WTC11 (cell line): ENCODE measurements around the gene TNFRSF11A. TPM values are rescaled to one million over a fixed set of nuclear protein-coding genes. Genes with fewer than 3 reads are reported as not detected.

Experiments
- ATAC-seq: fragments of 200-7000 bp; cut with Tn5 transposase; 2 replicates; pipeline ENCODE4 v1.10.0; 2021; ENCODE audit warnings: mild to moderate bottlenecking, moderate library complexity
- CTCF ChIA-PET: fragments of 300-600 bp; sonication (Branson Sonifier 250); formaldehyde crosslinking; loops from one replicate; lab custom pipeline; 2021; ENCODE audit warnings: antibody characterized with exemption; lab: Charles Lee
- POLR2A ChIA-PET: fragments of 350-600 bp; sonication (Branson Sonifier 250); formaldehyde crosslinking; loops from one replicate; lab custom pipeline; 2021; ENCODE audit warnings: antibody characterized with exemption; lab: Charles Lee
- DNase-seq: peaks from one replicate; pipeline ENCODE4 v3.0.0; 2021; ENCODE audit warnings: low spot score
- H3K27ac Mint-ChIP-seq: 2 replicates; pipeline ENCODE4 v1.8.0; 2021; ENCODE audit warnings: mixed read lengths
- H3K27me3 Mint-ChIP-seq: 2 replicates; pipeline ENCODE4 v1.8.0; 2021; ENCODE audit warnings: low read depth, mild to moderate bottlenecking, moderate library complexity, mixed read lengths
- H3K36me3 Mint-ChIP-seq: 2 replicates; pipeline ENCODE4 v1.8.0; 2021; ENCODE audit warnings: mixed read lengths
- H3K4me1 Mint-ChIP-seq: 2 replicates; pipeline ENCODE4 v1.8.0; 2022; ENCODE audit warnings: mixed read lengths
- H3K4me3 Mint-ChIP-seq: 2 replicates; pipeline ENCODE4 v1.8.0; 2021; ENCODE audit warnings: mild to moderate bottlenecking, moderate library complexity, mixed read lengths
- H3K9me3 Mint-ChIP-seq: 2 replicates; pipeline ENCODE4 v1.8.0; 2021; ENCODE audit warnings: mixed read lengths
- CBFB ChIP-seq: sonication (generic); formaldehyde crosslinking; IDR thresholded peaks from 2 replicates; pipeline ENCODE4 v1.8.1; 2022; ENCODE audit warnings: mild to moderate bottlenecking, low read depth, missing genetic modification reagents
- CREB1 ChIP-seq: sonication (generic); formaldehyde crosslinking; IDR thresholded peaks from 2 replicates; pipeline ENCODE4 v1.8.0; 2023; ENCODE audit warnings: mild to moderate bottlenecking, missing genetic modification reagents
- GABPB1 ChIP-seq: sonication (generic); formaldehyde crosslinking; IDR thresholded peaks from 2 replicates; pipeline ENCODE4 v1.8.1; 2023; ENCODE audit warnings: mild to moderate bottlenecking, missing genetic modification reagents
- GRHL2 ChIP-seq: fragments of 250-450 bp; sonication (Bioruptor Pico); IDR thresholded peaks from 2 replicates; pipeline ENCODE4 v1.8.0; 2022; ENCODE audit warnings: mild to moderate bottlenecking, moderate library complexity; ENCODE audit not compliant: insufficient replicate concordance, severe bottlenecking
- IRF2 ChIP-seq: sonication (generic); formaldehyde crosslinking; IDR thresholded peaks from 2 replicates; pipeline ENCODE4 v1.8.0; 2022; ENCODE audit warnings: low read depth, missing genetic modification reagents, borderline replicate concordance
- SP1 ChIP-seq: sonication (generic); formaldehyde crosslinking; conservative IDR thresholded peaks from 2 replicates; pipeline ENCODE4 v1.8.1; 2022; ENCODE audit warnings: missing genetic modification reagents
- TP53 ChIP-seq: sonication (generic); formaldehyde crosslinking; IDR thresholded peaks from 2 replicates; pipeline ENCODE4 v1.8.1; 2023; ENCODE audit warnings: mild to moderate bottlenecking, missing genetic modification reagents
- ZNF138 ChIP-seq: sonication (generic); formaldehyde crosslinking; conservative IDR thresholded peaks from 2 replicates; pipeline ENCODE4 v1.8.1; 2022; ENCODE audit warnings: mild to moderate bottlenecking, moderate library complexity, missing genetic modification reagents
- ZNF423 ChIP-seq: fragments of 250-450 bp; sonication (Bioruptor Pico); IDR thresholded peaks from 2 replicates; pipeline ENCODE4 v2.1.2; 2022; ENCODE audit warnings: mild to moderate bottlenecking, moderate library complexity
- total RNA-seq: library from RNA; stranded (reverse); gene quantifications from 3 replicates; pipeline ENCODE4 v1.2.3, GENCODE V29; 2021
- TF ChIP-seq, protein P1 (sequence below): fragments of 250-450 bp; sonication (Bioruptor Pico); IDR thresholded peaks from 2 replicates; pipeline ENCODE4 v1.8.0; 2021; ENCODE audit warnings: mild to moderate bottlenecking
- TF ChIP-seq, protein P2 (sequence below): sonication (generic); formaldehyde crosslinking; IDR thresholded peaks from 2 replicates; pipeline ENCODE4 v1.8.1; 2023; ENCODE audit warnings: mild to moderate bottlenecking, missing genetic modification reagents, borderline replicate concordance
- TF ChIP-seq, protein P3 (sequence below): sonication (generic); formaldehyde crosslinking; IDR thresholded peaks from 2 replicates; pipeline ENCODE4 v1.8.1; 2022; ENCODE audit warnings: mild to moderate bottlenecking, moderate library complexity, missing genetic modification reagents
- TF ChIP-seq, protein P4 (sequence below): fragments of 250-450 bp; sonication (Bioruptor Pico); conservative IDR thresholded peaks from 2 replicates; pipeline ENCODE4 v1.9.0; 2021; ENCODE audit warnings: mild to moderate bottlenecking
- TF ChIP-seq, protein P5 (sequence below): sonication (generic); formaldehyde crosslinking; IDR thresholded peaks from 2 replicates; pipeline ENCODE4 v1.8.0; 2023; ENCODE audit warnings: mild to moderate bottlenecking, missing genetic modification reagents
- TF ChIP-seq, protein P6 (sequence below): sonication (generic); formaldehyde crosslinking; IDR thresholded peaks from 2 replicates; pipeline ENCODE4 v1.8.1; 2023; ENCODE audit warnings: mild to moderate bottlenecking, missing genetic modification reagents

The TNFRSF11A gene
- total RNA-seq, 1 experiment from 2014 or later = 4.9 TPM

DNA sequence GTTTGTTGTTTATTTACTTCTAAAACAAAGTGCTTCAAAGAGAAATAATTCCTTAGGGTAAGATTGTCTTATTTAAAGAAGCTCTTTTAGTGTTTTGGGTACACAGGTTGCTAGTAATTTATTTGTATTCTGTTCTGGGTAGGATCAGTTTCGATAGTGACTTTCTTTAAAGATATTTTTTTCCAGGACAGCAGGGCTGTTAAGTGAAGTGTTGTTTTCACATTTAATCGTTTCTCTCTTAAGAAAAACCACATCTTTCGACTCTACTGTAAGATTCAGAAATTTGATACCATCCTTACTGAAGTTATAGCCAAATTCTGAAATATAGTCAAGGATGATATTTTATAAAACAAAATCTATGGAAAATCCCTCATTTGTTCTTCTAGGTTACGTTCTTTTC lies 17.8 kb downstream of the TNFRSF11A start:
- Mint-ChIP-seq H3K4me1 (peaks cover 54% of the 10 kb centered on the region), H3K27me3 (no peaks in the 10 kb centered on the region; the same call in 1 of the 2 replicates), H3K36me3 (no peaks in the 10 kb centered on the region), H3K4me3 (no peak overlapping the region), H3K27ac (no peak overlapping the region), H3K9me3 (no peaks in the 10 kb centered on the region)
- TF ChIP-seq CBFB (CRISPR knock-in tag) (no peak), SP1 (CRISPR knock-in tag) (no peak), GABPB1 (CRISPR knock-in tag) (no peak), CREB1 (no peak), ZNF423 (CRISPR knock-in tag) (no peak), GRHL2 (CRISPR knock-in tag) (no peak), TP53 (no peak), IRF2 (CRISPR knock-in tag) (no peak), ZNF138 (no peak)
- TF ChIP-seq, protein P1, sequence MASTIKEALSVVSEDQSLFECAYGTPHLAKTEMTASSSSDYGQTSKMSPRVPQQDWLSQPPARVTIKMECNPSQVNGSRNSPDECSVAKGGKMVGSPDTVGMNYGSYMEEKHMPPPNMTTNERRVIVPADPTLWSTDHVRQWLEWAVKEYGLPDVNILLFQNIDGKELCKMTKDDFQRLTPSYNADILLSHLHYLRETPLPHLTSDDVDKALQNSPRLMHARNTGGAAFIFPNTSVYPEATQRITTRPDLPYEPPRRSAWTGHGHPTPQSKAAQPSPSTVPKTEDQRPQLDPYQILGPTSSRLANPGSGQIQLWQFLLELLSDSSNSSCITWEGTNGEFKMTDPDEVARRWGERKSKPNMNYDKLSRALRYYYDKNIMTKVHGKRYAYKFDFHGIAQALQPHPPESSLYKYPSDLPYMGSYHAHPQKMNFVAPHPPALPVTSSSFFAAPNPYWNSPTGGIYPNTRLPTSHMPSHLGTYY = no peak
- TF ChIP-seq, protein P2, sequence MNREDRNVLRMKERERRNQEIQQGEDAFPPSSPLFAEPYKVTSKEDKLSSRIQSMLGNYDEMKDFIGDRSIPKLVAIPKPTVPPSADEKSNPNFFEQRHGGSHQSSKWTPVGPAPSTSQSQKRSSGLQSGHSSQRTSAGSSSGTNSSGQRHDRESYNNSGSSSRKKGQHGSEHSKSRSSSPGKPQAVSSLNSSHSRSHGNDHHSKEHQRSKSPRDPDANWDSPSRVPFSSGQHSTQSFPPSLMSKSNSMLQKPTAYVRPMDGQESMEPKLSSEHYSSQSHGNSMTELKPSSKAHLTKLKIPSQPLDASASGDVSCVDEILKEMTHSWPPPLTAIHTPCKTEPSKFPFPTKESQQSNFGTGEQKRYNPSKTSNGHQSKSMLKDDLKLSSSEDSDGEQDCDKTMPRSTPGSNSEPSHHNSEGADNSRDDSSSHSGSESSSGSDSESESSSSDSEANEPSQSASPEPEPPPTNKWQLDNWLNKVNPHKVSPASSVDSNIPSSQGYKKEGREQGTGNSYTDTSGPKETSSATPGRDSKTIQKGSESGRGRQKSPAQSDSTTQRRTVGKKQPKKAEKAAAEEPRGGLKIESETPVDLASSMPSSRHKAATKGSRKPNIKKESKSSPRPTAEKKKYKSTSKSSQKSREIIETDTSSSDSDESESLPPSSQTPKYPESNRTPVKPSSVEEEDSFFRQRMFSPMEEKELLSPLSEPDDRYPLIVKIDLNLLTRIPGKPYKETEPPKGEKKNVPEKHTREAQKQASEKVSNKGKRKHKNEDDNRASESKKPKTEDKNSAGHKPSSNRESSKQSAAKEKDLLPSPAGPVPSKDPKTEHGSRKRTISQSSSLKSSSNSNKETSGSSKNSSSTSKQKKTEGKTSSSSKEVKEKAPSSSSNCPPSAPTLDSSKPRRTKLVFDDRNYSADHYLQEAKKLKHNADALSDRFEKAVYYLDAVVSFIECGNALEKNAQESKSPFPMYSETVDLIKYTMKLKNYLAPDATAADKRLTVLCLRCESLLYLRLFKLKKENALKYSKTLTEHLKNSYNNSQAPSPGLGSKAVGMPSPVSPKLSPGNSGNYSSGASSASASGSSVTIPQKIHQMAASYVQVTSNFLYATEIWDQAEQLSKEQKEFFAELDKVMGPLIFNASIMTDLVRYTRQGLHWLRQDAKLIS (CRISPR knock-in tag) = no peak
- TF ChIP-seq, protein P3, sequence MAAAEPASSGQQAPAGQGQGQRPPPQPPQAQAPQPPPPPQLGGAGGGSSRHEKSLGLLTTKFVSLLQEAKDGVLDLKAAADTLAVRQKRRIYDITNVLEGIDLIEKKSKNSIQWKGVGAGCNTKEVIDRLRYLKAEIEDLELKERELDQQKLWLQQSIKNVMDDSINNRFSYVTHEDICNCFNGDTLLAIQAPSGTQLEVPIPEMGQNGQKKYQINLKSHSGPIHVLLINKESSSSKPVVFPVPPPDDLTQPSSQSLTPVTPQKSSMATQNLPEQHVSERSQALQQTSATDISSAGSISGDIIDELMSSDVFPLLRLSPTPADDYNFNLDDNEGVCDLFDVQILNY (CRISPR knock-in tag) = no peak
- TF ChIP-seq, protein P4, sequence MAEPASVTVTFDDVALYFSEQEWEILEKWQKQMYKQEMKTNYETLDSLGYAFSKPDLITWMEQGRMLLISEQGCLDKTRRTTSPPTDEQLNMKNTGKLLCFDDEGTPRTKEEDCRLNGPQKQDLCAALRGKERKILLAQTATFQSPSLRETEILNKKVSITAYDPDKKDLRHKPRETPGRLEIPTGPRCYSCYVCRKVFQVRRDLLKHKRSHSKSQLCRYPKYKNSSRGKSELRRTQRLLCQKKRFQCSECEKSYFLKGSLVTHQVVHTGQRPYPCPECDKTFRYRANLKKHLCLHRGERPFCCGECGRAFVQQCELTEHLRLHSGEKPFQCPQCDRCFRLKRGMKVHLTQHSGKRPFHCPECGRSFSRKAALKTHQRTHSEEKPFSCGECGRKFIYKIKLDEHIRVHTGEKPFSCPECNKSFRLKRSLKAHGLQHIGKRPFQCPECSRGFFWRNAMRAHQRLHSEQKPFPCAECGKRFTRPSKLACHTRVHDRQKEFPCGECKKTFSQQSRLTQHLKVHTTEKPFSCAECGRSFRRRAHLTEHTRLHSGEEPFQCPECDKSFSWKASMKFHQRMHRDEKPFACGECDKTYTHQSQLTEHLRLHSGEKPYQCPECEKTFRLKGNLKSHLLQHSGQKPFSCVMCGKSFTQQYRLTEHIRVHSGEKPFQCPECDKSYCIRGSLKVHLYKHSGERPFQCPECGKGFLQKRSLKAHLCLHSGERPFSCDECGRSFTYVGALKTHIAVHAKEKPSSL (CRISPR knock-in tag) = no peak
- TF ChIP-seq, protein P5, sequence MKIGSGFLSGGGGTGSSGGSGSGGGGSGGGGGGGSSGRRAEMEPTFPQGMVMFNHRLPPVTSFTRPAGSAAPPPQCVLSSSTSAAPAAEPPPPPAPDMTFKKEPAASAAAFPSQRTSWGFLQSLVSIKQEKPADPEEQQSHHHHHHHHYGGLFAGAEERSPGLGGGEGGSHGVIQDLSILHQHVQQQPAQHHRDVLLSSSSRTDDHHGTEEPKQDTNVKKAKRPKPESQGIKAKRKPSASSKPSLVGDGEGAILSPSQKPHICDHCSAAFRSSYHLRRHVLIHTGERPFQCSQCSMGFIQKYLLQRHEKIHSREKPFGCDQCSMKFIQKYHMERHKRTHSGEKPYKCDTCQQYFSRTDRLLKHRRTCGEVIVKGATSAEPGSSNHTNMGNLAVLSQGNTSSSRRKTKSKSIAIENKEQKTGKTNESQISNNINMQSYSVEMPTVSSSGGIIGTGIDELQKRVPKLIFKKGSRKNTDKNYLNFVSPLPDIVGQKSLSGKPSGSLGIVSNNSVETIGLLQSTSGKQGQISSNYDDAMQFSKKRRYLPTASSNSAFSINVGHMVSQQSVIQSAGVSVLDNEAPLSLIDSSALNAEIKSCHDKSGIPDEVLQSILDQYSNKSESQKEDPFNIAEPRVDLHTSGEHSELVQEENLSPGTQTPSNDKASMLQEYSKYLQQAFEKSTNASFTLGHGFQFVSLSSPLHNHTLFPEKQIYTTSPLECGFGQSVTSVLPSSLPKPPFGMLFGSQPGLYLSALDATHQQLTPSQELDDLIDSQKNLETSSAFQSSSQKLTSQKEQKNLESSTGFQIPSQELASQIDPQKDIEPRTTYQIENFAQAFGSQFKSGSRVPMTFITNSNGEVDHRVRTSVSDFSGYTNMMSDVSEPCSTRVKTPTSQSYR (CRISPR knock-in tag) = no peak
- TF ChIP-seq, protein P6, sequence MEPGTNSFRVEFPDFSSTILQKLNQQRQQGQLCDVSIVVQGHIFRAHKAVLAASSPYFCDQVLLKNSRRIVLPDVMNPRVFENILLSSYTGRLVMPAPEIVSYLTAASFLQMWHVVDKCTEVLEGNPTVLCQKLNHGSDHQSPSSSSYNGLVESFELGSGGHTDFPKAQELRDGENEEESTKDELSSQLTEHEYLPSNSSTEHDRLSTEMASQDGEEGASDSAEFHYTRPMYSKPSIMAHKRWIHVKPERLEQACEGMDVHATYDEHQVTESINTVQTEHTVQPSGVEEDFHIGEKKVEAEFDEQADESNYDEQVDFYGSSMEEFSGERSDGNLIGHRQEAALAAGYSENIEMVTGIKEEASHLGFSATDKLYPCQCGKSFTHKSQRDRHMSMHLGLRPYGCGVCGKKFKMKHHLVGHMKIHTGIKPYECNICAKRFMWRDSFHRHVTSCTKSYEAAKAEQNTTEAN = no peak
- ChIA-PET CTCF (no interaction called here), POLR2A (no interaction called here)
- DNase-seq (no peak), ATAC-seq (no peak)
